Hematopoietic multipotent progenitor cell treated with erythropoietin and hydrocortisone succinate and interleukin-3 and kit ligand, for 17 days (in vitro differentiated cells): ENCODE data around the gene SHH.

Source experiments
- DNase-seq: peaks from one replicate; pipeline ENCODE4 v3.0.0-alpha.2; 2015; ENCODE audit warnings: low spot score

Gene SHH

DNA sequence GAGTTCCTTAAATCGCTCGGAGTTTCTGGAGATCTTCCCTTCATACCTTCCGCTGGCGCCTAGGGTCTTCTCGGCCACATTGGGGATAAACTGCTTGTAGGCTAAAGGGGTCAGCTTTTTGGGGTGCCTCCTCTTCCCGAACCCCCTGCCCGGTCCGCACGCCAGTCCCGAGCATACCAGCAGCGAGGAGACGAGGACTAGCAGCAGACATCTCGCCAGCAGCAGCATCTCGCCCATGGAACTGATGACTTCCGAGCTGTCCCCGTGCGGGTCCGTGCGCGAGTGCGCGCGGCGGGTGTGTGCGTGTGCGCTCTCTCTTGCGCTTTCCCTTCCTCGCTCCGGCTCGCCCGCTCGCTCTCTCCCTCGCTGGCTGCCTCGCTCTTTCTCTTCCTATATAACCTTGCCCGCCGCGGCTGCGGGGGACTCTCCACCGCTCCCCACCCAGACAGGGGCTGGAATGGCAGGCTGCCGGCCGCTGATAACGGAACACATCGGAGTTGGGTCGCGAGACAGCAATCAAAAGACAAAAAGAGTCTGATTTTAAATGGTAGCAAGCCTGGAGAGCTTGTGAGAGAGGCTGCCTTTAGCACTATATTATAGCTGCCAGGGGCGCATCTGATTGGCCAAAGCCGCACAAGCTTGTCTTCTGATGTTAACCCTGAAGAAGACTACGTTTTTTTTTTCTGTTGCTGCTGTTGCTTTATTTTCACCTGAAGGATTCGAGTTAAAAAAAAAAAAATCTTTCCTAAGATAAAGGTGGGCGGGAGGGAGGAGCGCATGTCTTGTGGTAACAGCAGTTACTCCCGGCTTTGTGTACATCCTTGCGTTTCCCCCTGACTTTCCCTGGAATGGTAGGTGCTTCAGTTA lies at the start of gene SHH:
Gene SHH, minus strand, starts transcription at position 569 of the 867 bp plus-strand sequence. Its CDS starts 341 bp downstream, at position 228.
- no peak for DNase-seq

DNA sequence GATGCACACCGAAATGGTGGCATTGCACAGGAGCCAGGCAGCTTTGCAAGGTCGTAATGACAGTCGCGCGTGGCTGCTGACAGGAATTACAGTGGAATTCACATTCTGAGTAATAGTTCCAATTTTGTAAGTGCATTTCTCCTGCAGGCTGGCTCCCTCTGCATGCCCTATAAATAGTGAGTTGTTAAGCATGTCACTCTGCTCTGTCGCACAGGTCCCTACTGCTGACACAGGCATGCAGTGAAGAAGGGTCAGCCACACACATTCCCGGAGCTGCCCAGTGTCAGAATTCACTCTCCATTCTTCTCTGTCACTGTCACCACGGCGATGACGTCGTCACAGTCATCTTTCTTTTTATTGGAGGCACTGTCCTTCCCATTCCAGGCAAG lies 49.2 kb upstream of the SHH start:
- DNase-seq, result no peak

DNA sequence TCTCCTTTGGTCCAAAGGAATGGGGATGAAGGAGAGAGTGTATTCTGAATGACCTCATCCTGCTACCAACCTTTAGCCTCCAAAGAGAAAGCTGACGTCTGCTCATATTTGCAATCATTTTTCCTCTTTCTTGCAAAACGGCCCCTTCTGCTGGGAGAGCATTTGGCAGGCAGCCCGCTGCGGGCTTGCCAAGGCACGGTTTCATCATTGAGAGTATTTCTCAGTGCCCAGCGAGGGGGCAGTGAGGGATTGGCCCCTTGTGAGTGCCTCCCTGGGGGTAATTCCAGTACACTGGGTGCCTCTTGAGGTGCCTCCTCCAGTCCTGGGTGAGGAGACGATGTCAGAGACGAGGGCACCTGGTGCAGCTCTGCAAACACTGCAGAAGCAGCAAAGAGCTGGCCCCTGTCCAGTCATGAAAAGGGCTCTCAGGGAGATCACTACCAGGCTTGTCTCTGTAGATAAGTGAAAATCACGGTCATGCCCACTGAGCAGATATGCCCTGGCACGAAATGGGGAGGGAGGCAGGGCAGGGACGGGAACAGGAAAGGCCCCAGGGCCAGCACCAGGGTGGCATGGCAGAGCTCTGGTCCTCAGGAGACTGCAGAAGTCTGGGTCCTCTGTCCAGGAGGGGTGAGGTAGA lies 48.7 kb upstream of the SHH start:
- DNase-seq, result no peak

DNA sequence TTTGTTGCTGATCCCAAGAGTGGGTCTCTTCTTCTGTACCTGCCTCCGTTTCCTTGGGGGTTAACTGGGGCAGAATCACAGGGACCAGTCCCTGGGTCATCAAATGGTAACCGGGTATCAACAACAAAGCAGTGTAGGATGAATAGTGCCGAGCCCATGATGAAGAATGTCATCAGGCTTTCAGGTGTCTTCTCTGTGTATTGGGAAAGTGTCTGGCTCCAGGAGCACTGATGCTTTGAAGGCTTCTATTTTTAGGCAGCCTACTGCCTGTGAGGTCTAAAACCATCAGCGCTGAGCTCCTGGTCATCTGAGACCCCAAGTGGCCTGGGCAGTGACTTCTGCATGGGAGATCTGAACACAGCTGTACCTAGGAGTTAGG lies 48.2 kb upstream of the SHH start:
- no peak for DNase-seq

DNA sequence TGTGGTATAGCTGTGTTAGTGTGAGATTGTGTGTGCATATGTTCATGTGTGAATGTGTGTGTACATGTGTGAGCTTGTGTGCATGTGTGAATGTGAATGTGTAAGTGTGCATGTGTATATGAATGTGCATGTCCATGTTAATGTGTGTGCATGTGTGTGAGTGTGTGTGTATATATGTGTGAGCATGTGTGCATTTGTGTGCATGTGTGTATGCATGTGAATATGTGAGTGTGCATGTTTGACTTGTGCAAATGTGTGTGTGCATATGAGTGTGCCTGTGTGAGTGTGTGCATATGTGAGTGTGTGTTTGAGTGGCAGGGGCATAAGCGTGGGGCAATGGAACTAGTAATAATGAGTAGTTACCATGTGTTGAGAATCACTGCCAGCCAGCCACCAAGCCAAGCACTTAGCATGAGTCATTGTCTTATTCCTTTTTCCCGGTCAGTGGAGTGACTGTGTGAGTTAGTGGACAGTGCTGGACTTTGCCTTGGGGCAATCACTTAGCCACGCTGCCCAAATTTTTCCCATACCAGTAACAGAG lies 46.3 kb upstream of the SHH start:
- DNase-seq, result no peak

DNA sequence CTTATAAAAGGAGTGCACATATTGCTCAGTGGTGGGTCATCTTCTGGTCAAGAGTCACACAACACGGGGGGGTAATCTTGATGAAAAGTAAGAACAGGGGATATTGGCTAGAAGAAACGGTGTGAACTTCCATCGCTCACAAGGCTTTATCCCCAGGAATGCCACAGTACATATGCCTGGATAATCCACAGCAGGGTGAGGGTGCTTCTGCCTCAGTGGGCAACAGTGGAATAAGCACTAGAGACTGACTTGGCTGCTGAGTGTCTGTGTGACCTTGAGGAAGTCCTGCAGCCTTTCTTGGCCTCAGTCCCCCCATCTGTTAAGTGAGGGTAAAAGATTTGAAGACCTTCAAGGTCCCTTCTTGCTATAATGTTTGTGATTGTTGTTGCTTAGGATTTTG lies 44.9 kb upstream of the SHH start:
- DNase-seq, result no peak

DNA sequence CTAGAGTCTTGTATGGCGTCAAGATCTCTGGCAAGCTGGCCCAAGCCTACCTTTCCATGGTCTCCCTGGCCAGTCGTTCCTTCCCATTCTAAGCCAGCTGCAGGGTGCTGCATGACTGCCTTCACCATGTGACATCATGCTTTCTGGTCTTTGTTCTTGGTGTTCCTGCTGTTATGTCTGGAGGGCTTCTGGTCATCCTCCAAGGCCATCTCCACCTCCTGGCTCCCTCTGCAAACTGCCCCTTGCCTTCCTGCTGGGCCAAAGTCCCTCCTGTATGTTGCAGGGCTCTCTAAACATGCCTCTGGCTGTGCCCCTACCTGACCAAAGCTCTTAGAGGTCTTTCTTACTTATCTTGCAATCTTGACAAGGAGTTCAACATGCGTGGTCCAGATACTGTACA lies 44.4 kb upstream of the SHH start:
- DNase-seq, result no peak

DNA sequence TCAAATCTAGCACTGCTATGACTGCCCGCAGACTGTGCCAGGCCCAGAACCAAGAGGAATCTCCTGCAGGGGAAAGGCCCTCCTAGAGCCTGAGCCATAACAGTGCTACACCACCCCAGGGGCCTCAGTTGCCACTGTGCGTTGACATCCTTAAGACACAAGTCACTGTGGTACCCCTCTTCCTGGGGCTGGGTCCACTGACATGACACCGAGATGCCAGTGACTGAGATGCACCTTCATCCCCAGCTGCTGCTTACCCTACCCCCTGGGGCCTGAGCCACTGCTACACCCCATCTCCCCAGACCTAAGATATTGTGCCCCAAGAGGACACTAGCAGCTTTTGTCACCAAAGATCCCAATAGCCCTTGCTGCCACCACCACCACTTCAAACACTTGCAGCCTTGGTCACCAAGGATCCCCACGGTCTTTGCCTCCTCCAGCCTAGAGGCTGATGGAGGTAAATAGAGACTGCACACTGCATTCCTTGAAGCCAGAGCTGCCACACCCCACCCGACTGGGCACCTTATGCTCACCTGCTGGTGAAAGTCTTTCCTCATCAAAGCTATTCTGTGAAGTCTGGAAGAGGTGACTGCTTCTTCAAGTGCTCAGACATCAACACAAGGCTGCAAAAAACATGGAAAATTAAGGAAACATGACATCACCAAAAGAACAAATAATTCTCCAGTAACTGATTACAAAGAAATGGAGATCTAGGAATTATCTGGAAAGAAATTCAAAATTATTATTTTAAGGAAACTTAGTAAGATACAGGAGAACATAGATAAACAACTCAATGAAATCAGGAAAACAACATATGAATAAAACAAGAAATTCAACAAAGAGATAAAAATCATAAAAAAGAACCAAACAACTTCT lies 40.4 kb upstream of the SHH start:
- no peak for DNase-seq

DNA sequence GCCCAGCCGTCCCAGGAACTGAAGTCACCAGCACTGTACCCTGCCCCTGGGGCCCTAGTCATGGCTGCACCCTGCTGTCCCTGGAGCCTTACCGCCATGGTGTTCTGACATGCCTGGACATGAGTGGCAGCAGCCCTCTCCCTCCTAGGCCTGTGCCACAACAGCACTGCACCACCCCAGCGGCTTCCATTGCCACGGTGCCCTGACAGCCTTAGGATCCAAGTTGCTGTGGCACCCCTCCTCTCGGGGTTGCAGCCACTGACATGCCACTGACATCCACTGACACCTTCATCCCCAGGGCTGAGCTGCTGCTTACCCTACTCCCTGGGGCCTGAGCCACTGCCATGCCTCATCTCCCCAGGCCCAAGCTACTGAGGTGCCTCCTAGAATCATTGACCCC lies 39.6 kb upstream of the SHH start:
- DNase-seq, result no peak

DNA sequence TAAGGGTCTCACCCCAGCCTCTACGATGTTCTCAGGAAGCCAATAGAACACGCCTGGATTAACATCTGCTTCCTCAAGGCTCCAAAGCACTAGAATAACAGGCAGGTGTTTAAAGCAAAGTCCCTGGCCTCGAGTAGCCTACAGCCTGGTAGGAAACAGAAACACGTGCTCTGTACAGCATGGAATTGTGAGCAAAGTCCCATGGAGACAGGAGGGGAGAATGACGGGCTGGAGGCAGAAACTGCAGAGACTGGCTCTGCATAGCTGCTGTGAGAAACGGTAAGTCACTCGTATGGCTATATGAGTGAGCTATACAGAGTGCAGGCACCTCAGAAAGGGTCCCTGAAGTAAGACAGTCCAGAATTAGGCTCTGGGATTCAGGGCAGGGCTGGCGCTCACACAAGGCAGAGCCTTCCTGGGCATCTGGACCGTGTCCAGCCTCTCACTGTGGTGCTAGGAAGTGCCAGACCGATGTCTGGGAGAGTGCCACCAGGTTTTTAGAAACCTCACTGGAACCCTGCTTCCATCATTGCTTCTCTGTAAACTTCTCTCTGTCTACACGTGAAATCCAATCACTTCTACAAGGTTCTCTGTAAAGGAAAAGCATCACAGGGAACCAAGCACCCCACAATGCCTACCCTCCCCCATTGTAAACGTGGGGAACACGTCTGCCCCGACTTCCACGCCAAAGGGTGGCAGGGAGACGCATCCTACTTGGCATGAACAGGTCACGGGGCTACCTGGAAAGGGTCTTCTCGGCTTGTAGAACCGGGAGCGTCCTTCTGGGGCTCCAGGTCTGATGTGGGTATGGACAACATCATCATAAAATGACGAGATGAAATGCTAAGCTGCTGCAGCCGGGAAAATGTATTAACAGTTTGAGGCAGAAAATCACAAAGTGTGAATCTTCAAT lies 38.8 kb upstream of the SHH start:
- DNase-seq, result no peak

DNA sequence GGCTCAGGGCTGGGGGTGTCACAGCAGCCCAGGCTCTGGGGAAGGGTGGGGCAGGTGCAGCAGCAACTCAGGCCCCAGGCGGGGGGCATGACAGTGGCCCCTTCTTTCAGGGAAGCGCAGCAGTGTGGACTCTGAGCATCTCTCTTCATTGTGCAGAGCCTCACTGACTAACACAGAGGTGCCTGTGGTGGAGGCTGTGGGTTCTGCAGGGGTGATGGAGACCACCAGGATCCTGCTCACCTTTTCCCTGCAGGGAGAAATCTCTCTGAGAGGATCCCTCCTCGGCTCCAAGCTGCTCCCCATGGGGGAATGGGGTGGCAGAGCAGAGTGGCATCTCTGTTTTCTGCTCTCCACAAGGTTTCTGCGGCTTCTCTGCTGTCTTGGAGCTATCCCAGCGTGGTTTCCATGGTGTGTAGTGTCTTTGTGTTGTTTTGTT lies 37.8 kb upstream of the SHH start:
- no peak for DNase-seq

DNA sequence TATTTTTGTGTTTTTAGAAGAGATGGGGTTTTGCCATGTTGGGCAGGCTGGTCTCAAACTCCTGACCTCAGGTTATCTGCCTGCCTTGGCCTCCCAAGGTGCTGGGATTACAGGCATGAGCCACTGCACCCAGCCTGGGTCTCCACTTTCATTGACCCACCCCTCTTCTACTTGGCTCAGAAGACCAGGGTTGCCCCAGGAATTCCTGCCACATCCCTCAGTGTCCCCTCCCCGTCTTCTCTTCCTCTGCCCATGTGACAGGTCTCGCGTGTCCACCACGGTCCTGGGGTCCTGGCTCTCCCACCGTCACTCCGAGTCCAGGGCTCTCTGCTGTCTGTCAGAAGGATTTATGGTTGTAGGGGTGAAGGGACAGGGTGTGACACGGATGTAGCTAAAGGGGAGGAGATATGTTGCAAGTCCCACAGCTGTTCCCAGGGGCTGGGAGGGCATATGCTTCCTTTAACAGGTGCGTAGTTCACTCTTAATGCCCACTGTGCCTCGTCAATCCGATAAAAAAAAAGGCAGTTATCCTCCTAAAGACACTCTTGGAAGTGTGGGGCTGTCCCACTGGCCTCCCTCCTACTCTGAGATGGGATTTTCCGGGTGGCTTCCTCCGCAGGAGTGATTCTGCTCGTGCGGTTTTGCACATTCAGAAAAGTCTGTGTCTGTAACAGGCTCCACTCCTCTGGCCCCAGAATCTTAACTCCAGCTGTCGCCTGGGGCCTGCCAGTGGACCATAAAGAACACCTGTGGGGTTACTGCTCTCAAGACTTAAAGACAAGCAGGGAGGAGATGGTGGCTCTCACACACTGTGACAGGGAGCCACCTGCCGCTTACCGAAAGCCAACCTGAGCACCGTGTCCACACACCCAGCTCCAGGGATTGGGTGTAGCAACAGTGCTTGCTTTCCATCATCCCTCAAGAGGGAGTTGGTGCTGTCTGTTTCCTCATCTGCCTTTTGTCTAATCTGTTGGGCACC lies 36.7 kb upstream of the SHH start:
- DNase-seq, result no peak

DNA sequence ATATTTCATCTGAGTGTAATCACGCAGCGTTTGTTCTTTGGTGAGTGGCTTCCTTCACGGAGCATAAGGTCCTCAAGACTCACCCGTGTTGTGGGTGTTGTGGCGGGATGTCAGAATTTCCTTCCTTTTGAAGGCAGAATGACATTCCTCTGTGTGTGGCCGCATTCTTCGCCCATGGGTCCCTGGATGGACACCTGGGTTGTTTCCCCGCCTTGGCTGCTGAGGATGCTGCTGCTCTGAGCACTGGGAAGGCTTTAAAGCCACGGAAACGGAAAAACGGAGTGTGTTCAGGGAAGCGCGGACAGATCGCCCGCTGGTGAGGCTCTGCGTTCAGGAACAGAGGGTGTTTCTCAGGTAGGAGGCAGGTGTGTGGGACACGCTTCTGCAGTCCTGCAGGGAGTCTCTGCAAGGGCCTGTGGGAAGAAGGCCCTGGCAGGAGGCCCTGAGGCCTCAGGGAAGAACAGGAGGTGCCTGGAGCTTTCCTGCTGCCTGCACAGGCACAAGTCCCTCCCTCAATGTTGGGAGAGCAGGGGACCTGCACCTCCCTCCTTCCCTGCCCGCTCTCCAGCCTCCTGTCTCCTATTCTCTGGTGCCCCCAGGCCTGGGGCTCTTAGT lies 35.7 kb upstream of the SHH start:
- DNase-seq, result no peak

DNA sequence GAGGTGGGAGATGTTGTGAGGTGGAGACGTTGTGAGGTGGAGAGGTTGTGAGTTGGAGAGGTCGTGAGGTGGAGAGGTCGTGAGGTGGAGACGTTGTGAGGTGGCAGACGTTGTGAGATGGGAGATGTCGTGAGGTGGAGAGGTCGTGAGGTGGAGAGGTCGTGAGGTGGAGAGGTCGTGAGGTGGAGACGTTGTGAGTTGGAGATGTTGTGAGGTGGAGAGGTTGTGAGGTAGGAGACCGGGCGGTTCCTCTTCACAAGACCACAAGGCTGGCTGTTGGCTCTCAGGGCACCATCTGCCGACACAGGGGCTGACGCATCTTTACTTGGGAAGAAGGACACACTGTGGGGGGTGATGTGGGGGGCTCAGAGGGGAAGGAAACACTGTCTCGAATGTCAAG lies 34.7 kb upstream of the SHH start:
- no peak for DNase-seq

DNA sequence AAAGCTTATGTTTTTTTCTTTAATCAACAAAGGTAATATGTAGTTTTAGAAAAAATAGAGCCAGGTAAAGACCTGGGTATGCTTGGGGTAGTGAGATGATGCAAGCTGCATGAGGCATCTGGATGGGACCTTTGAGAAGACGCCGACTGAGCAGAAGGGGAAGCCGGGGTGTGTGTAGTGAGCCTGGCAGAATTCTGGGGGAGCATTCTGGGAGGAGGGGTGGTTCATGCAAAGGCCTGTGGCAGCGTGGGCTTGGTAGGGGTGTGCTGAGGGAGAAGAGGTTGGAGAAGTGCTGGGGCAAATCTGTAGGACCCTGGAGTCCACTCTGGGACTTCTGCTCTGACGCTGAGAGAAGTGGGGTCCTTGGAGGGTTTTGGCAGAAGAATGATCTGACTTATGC lies 33.9 kb upstream of the SHH start:
- DNase-seq, result no peak

DNA sequence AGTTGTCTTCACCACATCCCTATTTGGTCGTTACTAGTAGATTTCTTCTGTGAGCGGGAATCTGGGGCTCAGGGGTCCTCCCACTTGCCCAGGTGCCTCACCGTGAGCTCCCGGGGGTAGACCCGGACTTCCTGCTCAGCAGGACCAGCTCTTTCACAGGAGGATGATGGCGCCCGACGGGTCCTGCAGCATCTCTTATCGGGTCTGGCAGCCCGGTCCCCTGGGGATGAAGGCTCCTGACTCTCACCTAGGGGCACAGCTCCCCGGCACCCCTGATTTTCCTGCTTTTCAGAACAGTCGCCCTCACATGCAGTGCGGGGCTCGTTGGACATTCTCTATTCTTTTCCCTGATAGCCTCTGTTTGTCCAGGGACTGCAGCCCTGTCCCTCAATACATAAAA lies 33.0 kb upstream of the SHH start:
- no peak for DNase-seq

DNA sequence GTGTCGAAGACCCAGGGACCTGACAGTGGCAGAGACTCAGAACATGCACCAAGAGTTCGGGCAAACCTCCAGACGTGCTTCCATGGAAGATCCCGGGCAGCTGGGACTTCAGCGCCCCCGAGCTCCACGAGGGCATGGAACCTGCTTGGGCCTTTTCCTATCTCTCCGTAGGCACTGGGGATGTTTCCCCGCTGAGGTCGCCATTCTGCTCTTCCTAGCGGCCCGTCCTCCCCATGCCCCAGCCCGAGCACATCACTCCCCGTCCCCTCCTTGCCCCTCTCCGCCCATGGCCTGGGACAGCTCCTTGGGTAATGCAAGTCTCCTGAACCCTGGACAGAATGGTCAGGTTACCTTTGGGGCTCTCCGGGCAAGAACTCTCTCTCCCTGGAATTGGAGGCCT lies 32.3 kb upstream of the SHH start:
- no peak for DNase-seq

DNA sequence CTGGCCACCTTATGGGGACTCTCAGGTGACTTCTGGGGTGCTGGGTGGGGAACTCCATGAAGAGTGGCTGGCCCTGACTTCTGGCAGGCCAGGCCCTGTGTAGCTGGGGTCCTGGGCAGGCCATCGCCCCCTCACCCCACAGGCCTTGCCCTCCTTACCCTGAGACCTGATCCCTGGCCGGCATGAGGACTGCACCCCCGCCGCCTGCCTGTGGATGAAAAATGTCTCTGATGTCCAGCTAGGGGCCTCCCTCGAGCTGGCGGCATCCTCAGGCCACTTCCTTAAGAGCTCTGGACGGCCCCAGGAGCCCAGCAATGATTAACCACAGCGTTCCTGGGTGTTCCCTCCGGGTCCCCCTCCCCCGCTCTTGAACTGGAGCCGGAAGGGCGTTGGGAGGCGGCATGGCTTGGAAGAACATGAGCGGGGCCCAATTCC lies 31.8 kb upstream of the SHH start:
- DNase-seq, result no peak

DNA sequence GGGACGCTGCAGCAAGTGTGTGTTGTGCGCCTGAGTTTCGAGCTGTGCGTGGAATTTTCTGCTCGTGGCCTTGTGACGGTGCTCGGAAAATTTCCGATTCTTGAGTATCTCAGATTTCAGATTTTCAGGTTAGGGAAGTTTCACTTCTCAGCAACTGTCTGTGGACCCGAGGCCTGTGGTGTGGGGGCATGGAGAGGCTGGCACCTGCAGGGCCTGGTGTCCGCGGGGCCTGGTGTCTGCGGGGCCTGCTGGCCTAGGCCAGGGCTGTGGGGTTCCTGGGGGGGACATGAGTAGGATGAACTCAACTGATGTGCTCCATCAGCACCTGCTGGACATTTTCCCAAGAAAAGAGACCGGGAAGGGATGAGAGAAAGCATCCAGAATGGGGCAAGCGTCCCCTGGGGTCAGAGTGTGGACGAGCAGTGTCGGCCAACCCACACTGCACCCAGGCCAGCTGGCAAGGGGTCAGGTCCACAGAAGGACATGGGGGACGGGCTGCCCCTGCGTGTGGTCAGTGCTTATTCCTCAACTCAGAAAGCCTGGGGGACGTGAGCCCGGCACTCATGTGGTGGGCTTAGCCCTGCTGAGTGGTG lies 31.3 kb upstream of the SHH start:
- no peak for DNase-seq
